Measurements from ENCODE around the gene EI24. TPM values are rescaled to one million over a fixed set of nuclear protein-coding genes. Genes with fewer than 3 reads are reported as not detected.

Gene EI24
- total RNA-seq, 2 experiments from 2014 or later = 71.4 to 72.5 TPM

- Mint-ChIP-seq H3K27ac (peak overlapping the region; percentile 97), H3K9me3 (no peaks in the 10 kb centered on the region), H3K4me3 (peak overlapping the region; percentile 100), H3K27me3 (no peaks in the 10 kb centered on the region), H3K36me3 (peaks cover 25% of the 10 kb centered on the region), H3K4me1 (peaks cover 28% of the 10 kb centered on the region)
- DNase-seq = no peak
These were observed 24.0 kb downstream of the EI24 start for GRCh38 chr11:125593114-125593820.

DNA sequence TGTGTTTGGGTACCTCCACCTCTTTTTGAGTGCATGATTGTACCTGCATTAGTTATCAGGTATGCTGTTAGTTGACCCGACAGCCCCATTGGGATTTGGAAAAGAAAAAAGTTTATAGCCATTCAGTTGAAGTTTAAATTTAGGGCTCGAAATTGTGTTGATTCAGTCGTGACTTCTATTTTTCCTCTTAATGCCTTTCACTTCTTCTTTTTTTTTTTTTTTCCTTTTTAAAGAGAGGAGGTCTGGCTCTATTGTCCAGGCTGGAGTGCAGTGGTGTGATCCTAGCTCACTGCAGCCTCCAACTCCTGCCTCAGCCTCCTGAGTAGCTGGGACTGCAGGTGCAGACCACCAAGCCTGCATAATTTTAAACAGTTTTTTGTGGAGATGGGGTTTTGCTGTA is 25.7 kb downstream of the EI24 start:
- Mint-ChIP-seq H3K27me3 (no peaks in the 10 kb centered on the region), H3K4me1 (peaks cover 28% of the 10 kb centered on the region), H3K27ac (no peak overlapping the region), H3K36me3 (peaks cover 29% of the 10 kb centered on the region), H3K9me3 (no peaks in the 10 kb centered on the region), H3K4me3 (no peak overlapping the region)
- no peak for DNase-seq

DNA sequence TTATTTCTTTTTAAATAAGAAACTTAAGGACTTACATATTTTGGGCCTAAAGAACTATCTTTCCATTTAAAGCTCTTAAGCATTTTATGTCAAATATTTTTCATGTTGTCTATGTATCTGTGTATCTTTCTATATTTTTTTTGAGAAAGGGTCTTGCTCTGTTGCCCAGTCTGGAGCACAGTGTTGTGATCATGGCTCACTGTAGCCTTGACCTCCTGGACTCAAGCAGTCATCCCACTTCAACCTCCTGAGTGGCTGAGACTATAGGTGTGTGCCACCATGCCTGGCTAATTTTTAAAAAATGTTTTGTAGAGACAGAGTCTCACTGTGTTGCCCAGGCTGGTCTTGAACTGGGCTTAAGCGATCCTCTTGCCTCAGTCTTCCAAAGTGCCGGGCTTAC is 31.4 kb downstream of the EI24 start:
- no peaks in the 10 kb centered on the region for H3K27me3 Mint-ChIP-seq
- no peak overlapping the region for H3K27ac Mint-ChIP-seq
- no peak overlapping the region for H3K4me3 Mint-ChIP-seq
- H3K36me3 Mint-ChIP-seq = peaks cover 24% of the 10 kb centered on the region
- peaks cover 5% of the 10 kb centered on the region for H3K4me1 Mint-ChIP-seq
- DNase-seq = no peak
- H3K9me3 Mint-ChIP-seq = no peaks in the 10 kb centered on the region

GRCh38 chr11:125603207-125603606 is 33.9 kb downstream of the EI24 start:
- no peak for DNase-seq
- Mint-ChIP-seq H3K27me3 (no peaks in the 10 kb centered on the region), H3K4me3 (no peak overlapping the region), H3K4me1 (peaks cover 2% of the 10 kb centered on the region), H3K27ac (no peak overlapping the region), H3K36me3 (peaks cover 22% of the 10 kb centered on the region), H3K9me3 (no peaks in the 10 kb centered on the region)

- Mint-ChIP-seq H3K27me3 (no peaks in the 10 kb centered on the region), H3K4me1 (peaks cover 2% of the 10 kb centered on the region), H3K27ac (no peak overlapping the region), H3K4me3 (no peak overlapping the region), H3K36me3 (peaks cover 25% of the 10 kb centered on the region), H3K9me3 (no peaks in the 10 kb centered on the region)
- no peak for DNase-seq
These were observed 36.1 kb downstream of the EI24 start for GRCh38 chr11:125605417-125605816.

DNA sequence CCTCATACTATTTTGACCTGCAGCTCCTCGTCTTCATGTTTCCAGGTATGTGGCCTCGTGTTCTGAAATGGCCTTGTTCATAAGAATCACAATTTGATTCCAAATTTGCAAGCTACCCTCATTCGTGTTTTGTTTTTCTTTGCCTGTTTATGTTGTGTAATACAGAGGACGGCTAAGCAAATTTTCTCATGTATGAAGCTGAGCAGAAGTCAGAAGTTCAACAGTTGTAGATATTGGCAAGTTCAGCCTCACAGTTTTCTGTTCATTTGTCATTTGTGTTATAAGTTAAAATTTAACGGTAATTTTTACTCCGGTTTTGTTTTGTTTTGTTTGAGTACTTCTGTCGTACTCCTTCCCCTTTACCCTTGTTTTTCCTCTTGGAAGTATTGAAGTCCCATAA is 40.3 kb downstream of the EI24 start:
- Mint-ChIP-seq H3K4me1 (peaks cover 5% of the 10 kb centered on the region), H3K27ac (no peak overlapping the region), H3K9me3 (no peaks in the 10 kb centered on the region), H3K4me3 (no peak overlapping the region), H3K27me3 (no peaks in the 10 kb centered on the region), H3K36me3 (peaks cover 38% of the 10 kb centered on the region)
- DNase-seq = no peak

DNA sequence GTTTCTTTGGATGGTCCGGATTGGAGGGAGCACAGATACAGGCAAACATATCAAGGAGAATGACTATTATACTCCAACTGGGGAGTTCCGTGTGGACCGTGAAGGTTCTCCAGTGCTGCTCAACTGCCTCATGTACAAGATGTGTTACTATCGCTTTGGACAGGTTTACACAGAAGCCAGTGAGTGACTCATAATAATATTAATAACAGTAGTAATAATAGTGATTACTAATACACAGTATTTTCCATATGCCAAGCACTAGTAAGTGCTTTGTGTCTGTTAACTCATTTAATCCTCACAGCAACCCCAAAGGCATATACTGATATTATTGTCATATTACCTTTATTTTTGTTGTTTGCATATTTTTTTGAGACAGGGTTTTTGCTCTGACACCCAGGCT is 49.1 kb downstream of the EI24 start:
- no peaks in the 10 kb centered on the region for H3K9me3 Mint-ChIP-seq
- peaks cover 14% of the 10 kb centered on the region for H3K36me3 Mint-ChIP-seq
- H3K4me1 Mint-ChIP-seq = peaks cover under 1% of the 10 kb centered on the region
- no peaks in the 10 kb centered on the region for H3K27me3 Mint-ChIP-seq
- no peak for DNase-seq
- H3K27ac Mint-ChIP-seq = no peak overlapping the region
- H3K4me3 Mint-ChIP-seq = no peak overlapping the region

DNA sequence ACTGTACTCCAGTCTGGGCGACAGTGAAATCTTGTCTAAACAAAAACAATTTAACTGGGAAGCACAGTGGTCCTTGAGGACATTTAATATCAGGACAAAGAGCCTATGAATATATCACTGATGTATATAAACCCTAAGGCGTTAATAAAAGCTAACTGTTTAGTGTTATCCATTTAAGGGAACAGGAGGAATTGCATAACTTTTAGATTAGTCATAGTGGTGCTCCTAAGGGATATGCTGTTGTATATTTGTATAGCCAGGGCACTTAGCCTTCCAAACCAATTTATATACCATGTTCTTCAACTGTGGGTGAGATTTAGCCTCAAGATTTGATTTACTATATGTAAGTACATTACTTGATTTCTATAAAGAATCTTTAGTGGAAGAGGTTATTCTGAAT is 52.7 kb downstream of the EI24 start:
- Mint-ChIP-seq H3K27ac (no peak overlapping the region), H3K4me1 (peaks cover 12% of the 10 kb centered on the region), H3K9me3 (no peaks in the 10 kb centered on the region), H3K27me3 (no peaks in the 10 kb centered on the region), H3K36me3 (peaks cover 21% of the 10 kb centered on the region), H3K4me3 (no peak overlapping the region)
- DNase-seq = no peak

DNA sequence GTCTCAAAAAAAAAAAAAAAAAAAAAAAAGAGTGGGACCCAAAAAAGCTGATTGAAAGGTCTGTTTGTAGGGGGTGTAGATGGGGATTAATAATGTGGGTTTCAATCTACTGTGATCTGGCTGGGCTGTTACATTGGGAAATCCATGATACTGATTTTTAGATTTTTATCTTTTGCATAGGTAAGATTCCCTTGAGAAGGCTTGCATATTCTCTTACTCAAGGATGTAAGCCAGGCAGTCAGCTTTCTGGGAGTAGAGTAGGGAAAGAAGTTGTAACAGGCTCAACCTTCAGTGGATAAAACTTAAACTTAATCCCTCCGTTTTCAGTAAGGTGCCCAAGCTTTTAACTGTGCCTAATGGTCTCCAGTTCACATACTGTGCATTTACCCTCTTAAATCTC is 53.8 kb downstream of the EI24 start:
- Mint-ChIP-seq H3K27ac (no peak overlapping the region), H3K27me3 (no peaks in the 10 kb centered on the region), H3K4me3 (no peak overlapping the region), H3K36me3 (peaks cover 29% of the 10 kb centered on the region), H3K9me3 (no peaks in the 10 kb centered on the region), H3K4me1 (peaks cover 18% of the 10 kb centered on the region)
- no peak for DNase-seq

GRCh38 chr11:125624756-125625213 is 55.5 kb downstream of the EI24 start, which contains the start of gene CHEK1:
CHEK1 (plus strand) TSS chr11:125625163; CDS start chr11:125626769, 1,606 bp downstream.
- Mint-ChIP-seq H3K27ac (peak within 1 kb of the TSS; percentile 95), H3K9me3 (no peaks in the 10 kb centered on the region), H3K4me1 (peaks cover 18% of the 10 kb centered on the region), H3K36me3 (peaks cover 33% of the 10 kb centered on the region), H3K4me3 (peak within 1 kb of the TSS; percentile 90), H3K27me3 (no peaks in the 10 kb centered on the region)
- DNase-seq = no peak

DNA sequence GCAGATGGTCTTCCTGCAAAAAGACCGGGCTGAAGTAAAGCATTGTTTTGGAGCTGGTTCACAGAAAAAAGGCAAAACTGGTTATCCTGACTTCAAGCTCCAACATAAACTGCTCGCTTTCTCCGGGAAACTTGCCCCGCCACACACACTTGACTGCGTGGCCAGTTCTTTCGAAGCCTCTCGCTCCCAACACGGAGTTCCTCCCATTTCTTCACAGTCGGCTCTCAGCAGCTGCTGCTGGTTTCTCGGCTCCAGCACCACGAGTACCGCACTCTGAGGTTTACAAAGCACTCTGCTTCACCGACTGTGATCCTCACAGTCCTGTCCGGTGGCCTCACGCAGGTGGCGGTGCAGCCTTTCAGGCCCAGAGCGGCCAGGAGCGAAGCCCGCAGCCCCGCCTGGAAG is 56.0 kb downstream of the EI24 start:
- Mint-ChIP-seq H3K27ac (peak overlapping the region; percentile 95), H3K4me1 (peaks cover 18% of the 10 kb centered on the region), H3K36me3 (peaks cover 34% of the 10 kb centered on the region), H3K27me3 (no peaks in the 10 kb centered on the region), H3K9me3 (no peaks in the 10 kb centered on the region), H3K4me3 (peak overlapping the region; percentile 90)
- no peak for DNase-seq

DNA sequence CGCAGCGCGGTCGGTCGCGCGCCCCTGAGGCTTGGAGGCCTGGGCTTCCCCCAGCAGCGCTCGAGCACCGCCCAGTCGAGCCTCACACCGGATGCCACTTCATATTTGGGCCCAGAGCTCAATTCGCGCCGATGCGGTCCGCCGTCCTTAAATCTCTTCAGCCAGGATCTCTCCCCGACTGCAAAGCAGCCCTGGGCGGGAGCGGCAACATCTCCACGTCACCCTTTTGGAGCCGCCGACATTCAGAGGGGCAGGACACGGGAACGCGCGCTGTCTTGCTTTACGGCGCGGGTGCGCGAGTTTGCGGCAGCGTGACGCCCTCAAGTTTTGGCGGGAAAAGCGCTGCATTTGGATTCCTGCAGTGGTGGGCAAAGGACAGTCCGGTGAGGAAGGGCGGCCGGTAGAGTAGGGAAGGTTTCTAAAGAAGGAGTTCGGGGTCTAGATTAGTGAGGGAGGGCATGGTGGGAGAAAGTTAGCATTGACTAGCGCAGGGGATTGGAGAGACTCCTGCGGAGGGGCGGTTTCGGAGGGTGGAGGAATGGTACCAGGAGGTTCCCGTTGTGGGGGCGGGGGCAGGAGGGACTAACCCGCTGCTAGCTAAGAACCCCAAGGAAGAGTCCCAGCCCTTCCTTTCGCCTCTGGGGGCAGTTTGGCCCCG is 56.5 kb downstream of the EI24 start:
- H3K27ac Mint-ChIP-seq = peak overlapping the region; percentile 95
- H3K4me3 Mint-ChIP-seq = peak overlapping the region; percentile 90
- no peaks in the 10 kb centered on the region for H3K9me3 Mint-ChIP-seq
- peak; percentile 89 for DNase-seq
- peaks cover 34% of the 10 kb centered on the region for H3K36me3 Mint-ChIP-seq
- H3K4me1 Mint-ChIP-seq = peaks cover 18% of the 10 kb centered on the region
- no peaks in the 10 kb centered on the region for H3K27me3 Mint-ChIP-seq

- Mint-ChIP-seq H3K4me1 (peaks cover 18% of the 10 kb centered on the region), H3K4me3 (peak overlapping the region; percentile 90), H3K9me3 (no peaks in the 10 kb centered on the region), H3K27ac (peak overlapping the region; percentile 95), H3K36me3 (peaks cover 36% of the 10 kb centered on the region), H3K27me3 (no peaks in the 10 kb centered on the region)
- no peak for DNase-seq
These were observed 57.1 kb downstream of the EI24 start for GRCh38 chr11:125626288-125626950.

DNA sequence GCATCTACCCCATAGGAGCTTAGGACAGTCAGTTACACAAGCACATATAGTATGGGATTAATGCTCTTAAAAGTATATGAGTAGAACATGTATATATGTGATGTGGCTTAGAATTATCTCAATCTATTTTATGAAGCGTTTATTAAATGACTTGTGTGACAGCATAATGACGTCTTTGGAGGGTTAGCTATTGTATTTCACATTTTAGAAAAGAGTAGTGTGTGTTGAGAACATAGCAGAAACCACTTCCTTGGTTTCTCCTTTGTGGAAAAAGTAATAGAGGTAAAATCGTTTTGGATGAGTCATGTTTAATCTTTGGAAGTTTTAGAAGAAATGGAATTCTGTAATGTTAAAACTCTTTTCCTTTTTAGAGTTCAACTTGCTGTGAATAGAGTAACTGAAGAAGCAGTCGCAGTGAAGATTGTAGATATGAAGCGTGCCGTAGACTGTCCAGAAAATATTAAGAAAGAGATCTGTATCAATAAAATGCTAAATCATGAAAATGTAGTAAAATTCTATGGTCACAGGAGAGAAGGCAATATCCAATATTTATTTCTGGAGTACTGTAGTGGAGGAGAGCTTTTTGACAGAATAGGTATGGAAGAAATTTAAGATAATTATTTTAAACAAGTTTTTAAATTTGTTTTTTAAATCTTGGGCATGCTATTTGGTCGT is 58.1 kb downstream of the EI24 start:
- Mint-ChIP-seq H3K27me3 (no peaks in the 10 kb centered on the region), H3K4me3 (peak overlapping the region; percentile 90), H3K27ac (no peak overlapping the region), H3K36me3 (peaks cover 38% of the 10 kb centered on the region), H3K4me1 (peaks cover 18% of the 10 kb centered on the region), H3K9me3 (no peaks in the 10 kb centered on the region)
- no peak for DNase-seq

Measured in activated naive CD8-positive, alpha-beta T cell treated with anti-CD3 and anti-CD28 coated beads for 36 hours (primary cell).